Measurements from ENCODE around the gene JAK1. TPM values are rescaled to one million over a fixed set of nuclear protein-coding genes. Genes with fewer than 3 reads are reported as not detected.

JAK1 gene
- total RNA-seq, 1 experiment from 2014 or later, result 138 TPM

- H3K27me3 ChIP-seq (ENCODE audit: control insufficient read depth, insufficient read depth, low read length), result no peaks in the 10 kb centered on the region
- intact Hi-C loops (cut with micrococcal nuclease; ENCODE audit: unreplicated experiment) (no loop called here), in situ Hi-C loops (cut with HindIII; ENCODE audit: low pct_unique_long_range_greater_than_20kb, low sequenced_read_pairs) (no loop called here)
- ChIA-PET POLR2A (interaction anchor here (0.5 to 0.6 kb wide), 3 partner anchors 28 to 489 kb away, joined by 3 to 6 read pairs (median 6); no protein-coding TSS in a partner anchor), CTCF (no interaction called here)
- no peak for TF ChIP-seq TCF7L2 (IDR thresholded peaks at IDR 0.05; ENCODE audit: low read depth, low read length)
- TF ChIP-seq CTCF (IDR thresholded peaks at IDR 0.05), result no peak
- TF ChIP-seq REST (IDR thresholded peaks at IDR 0.05; ENCODE audit: insufficient read depth in 1 of 2, low read depth in 2 of 2, low read length in 1 of 2), result no peak
- TF ChIP-seq SIN3A (IDR thresholded peaks at IDR 0.05; ENCODE audit: borderline replicate concordance, insufficient read depth, low read depth, low read length), result no peak
- TF ChIP-seq POLR2AphosphoS5 (IDR thresholded peaks at IDR 0.05; ENCODE audit: low read depth, low read length), result no peak
- no peaks in the 10 kb centered on the region for H3K9me3 ChIP-seq (ENCODE audit: control insufficient read depth, insufficient read depth, low read depth, low read length)
- DNase-seq (ENCODE audit: low read depth, low spot score) (no peak), ATAC-seq (no peak)
- H3K4me1 ChIP-seq (ENCODE audit: control insufficient read depth, insufficient read depth, low read length), result peaks cover 55% of the 10 kb centered on the region
- BruUV-seq (replicated peaks), result no TSS peak
- no peak overlapping the region for H3K4me3 ChIP-seq (ENCODE audit: low read depth in 2 of 2, low read length in 2 of 2)
- peak overlapping the region; percentile 5; the same call in 1 of the 2 replicates for H3K27ac ChIP-seq (ENCODE audit: low read length)
- no peaks in the 10 kb centered on the region for H3K36me3 ChIP-seq (ENCODE audit: control insufficient read depth, insufficient read depth, low read length)
Observed at GRCh38 chr1:64962441-64962840, 3.9 kb downstream of the JAK1 start.

- in situ Hi-C loops (cut with HindIII; ENCODE audit: low pct_unique_long_range_greater_than_20kb, low sequenced_read_pairs), result no loop called here
- no peak overlapping the region for H3K4me3 ChIP-seq (ENCODE audit: low read depth in 2 of 2, low read length in 2 of 2)
- BruUV-seq (replicated peaks), result no TSS peak
- no peaks in the 10 kb centered on the region for H3K27me3 ChIP-seq (ENCODE audit: control insufficient read depth, insufficient read depth, low read length)
- ChIA-PET CTCF (no interaction called here), POLR2A (interaction anchor here (0.6 kb wide), 1 partner anchor 29 kb away, joined by 6 read pairs; no protein-coding TSS in a partner anchor)
- ATAC-seq (no peak), DNase-seq (ENCODE audit: low read depth, low spot score) (no peak)
- H3K4me1 ChIP-seq (ENCODE audit: control insufficient read depth, insufficient read depth, low read length), result peaks cover 52% of the 10 kb centered on the region
- H3K27ac ChIP-seq (ENCODE audit: low read length), result peak overlapping the region; percentile 5; the same call in 1 of the 2 replicates
- no peaks in the 10 kb centered on the region for H3K9me3 ChIP-seq (ENCODE audit: control insufficient read depth, insufficient read depth, low read depth, low read length)
- intact Hi-C loops (cut with micrococcal nuclease; ENCODE audit: unreplicated experiment), result no loop called here
- H3K36me3 ChIP-seq (ENCODE audit: control insufficient read depth, insufficient read depth, low read length), result no peaks in the 10 kb centered on the region
- TF ChIP-seq POLR2AphosphoS5 (IDR thresholded peaks at IDR 0.05; ENCODE audit: low read depth, low read length), result no peak
- TF ChIP-seq TCF7L2 (IDR thresholded peaks at IDR 0.05; ENCODE audit: low read depth, low read length), result no peak
- TF ChIP-seq CTCF (IDR thresholded peaks at IDR 0.05), result no peak
- TF ChIP-seq REST (IDR thresholded peaks at IDR 0.05; ENCODE audit: insufficient read depth in 1 of 2, low read depth in 2 of 2, low read length in 1 of 2), result no peak
- no peak for TF ChIP-seq SIN3A (IDR thresholded peaks at IDR 0.05; ENCODE audit: borderline replicate concordance, insufficient read depth, low read depth, low read length)
Observed at GRCh38 chr1:64961923-64962322, 4.4 kb downstream of the JAK1 start.

Data from Panc1 (cell line).